Pancreas (tissue), 10 donors: Measurements from ENCODE around the gene SHC3. TPM values are rescaled to one million over a fixed set of nuclear protein-coding genes. Genes with fewer than 3 reads are reported as not detected.

Source experiments
- ATAC-seq, 4 donors: fragments of 200-7000 bp; cut with Tn5 transposase; one replicate each; pipeline versions ENCODE4 v1.8.0 to v1.9.1; 2020; ENCODE audit warnings: mild to moderate bottlenecking in 4 of 4, moderate library complexity in 4 of 4
- DNase-seq, 6 donors: peaks; one replicate each; pipeline ENCODE4 v3.0.0-alpha.2; 2020
- FAIRE-seq: peaks from 2 replicates; lab custom pipeline; 2012; peaks lifted over from hg19 to GRCh38; lab: Jason Lieb, UNC
- H3K27ac ChIP-seq, 4 donors: fragments of 200-600 bp; sonication (generic); 1 replicate in 3 of 4; 2 replicates in 1 of 4; pipeline versions ENCODE4 v1.5.0 to v1.8.0; 2020
- H3K27me3 ChIP-seq, 4 donors: fragments of 200-600 bp; one replicate each; pipeline ENCODE4 v1.8.0; 2021
- H3K36me3 ChIP-seq, 3 donors: fragments of 200-600 bp; sonication (generic) in 1 of 3; one replicate each; pipeline versions ENCODE4 v1.5.0 to v1.8.0; 2020 to 2021
- H3K4me1 ChIP-seq, 3 donors: fragments of 200-600 bp; one replicate each; pipeline ENCODE4 v1.8.0; 2021
- H3K4me3 ChIP-seq, 4 donors: fragments of 200-600 bp; sonication (generic) in 2 of 4; one replicate each; pipeline versions ENCODE4 v1.5.0 to v1.8.0; 2020 to 2021
- H3K9me3 ChIP-seq, 4 donors: fragments of 200-600 bp; one replicate each; pipeline ENCODE4 v1.8.0; 2021
- WGBS, 2 donors: extraction: QIAGEN DNeasy Blood & Tissue Kit; methylation state at CpG; one replicate each; pipeline ENCODE4 v1.1.7; 2013; 5-methylcytosine and 5-hydroxymethylcytosine counted together
- intact Hi-C, 3 donors: fragments of 100-400 bp; cut with DNase I; formaldehyde crosslinking; loops; one replicate each; pipeline versions ENCODE4 v1.11.1 to v1.14.2; 2022
- polyA plus RNA-seq, 2 donors: library from polyadenylated mRNA; stranded (reverse); fragments of 200-250 nt; gene quantifications; one replicate each; pipeline ENCODE4 v1.2.3, GENCODE V29; 2013
- total RNA-seq, 6 donors: library from RNA; stranded (reverse); fragmentation: NEBNext Ultra II Directional in 4 of 6; extraction: Animal tissue kit (Norgen Biotek cat#: 25700) in 4 of 6; gene quantifications; one replicate each; pipeline versions ENCODE4 v1.2.1 to v1.2.4, GENCODE V29; 2021 to 2023
- TF ChIP-seq, protein P1 (sequence below), 4 donors: fragments of 200-600 bp; sonication (generic) in 3 of 4; IDR thresholded peaks; one replicate each; pipeline versions ENCODE4 v1.5.0 to v1.8.0; 2021; ENCODE audit warnings: antibody characterized with exemption in 4 of 4
- donor health status: healthy with polysubstance abuse.
- donor health status: DM: no; HTN: no; CAD: no; lungs with moderate emphysema.
- donor health status: DM: no; HTN: no; CAD: no.
- donor health status: control.
- donor health status: control.
- donor health status: Bipolar disorder and iron deficiency.
- donor health status: DM: yes; HTN: yes; CAD: no.
- donor health status: DM: no; HTN: no; CAD: no.
- donor health status: DM: no; HTN: no; CAD: no.
- donor health status: DM: yes; HTN: yes; CAD: no.

SHC3 gene
- total and polyA plus RNA-seq, 8 donors = 0.19 to 6.3 (median 1.8) TPM

DNA sequence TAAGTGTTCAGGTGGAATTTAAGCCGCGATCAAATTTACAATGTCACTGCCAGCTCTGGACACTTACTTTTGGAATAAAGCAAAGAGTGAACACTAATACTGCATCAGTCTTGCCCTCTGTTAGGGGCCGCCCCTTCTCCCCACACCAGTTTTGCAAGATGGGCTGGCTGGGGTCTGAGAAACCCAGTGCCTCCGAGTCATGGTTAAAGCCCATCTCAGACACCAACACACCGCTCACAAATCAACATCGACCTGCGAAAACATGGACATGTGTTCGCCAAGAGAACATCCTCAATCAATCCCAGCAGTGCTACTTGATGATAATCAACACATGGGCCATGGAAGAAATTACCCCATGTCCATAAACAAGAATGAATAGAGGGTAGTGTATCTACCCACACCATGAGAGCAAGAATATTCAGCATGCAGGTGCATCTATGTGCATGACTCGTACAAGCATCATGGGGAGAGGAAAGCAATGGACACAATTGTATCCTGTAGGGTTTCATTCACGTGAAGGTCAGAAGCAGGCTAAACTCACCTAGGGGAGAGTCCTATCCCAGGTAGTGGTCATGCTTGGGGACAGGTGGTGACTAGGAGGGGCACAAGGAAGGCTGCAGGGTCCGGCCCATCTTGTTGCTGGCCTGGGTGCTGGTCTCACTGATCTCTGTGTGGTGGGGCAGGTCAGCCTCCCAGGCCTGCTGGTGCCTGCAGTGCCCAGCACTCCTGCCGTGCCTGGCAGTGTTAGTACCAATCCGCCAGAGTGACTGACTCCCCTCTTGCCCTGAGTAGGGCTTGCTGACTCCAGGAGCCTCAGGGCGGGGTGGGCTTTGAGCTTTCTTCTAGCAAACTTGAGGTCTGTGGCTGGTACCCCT lies 182.3 kb downstream of the SHC3 start:
- DNase-seq (no peak), ATAC-seq (no peak), FAIRE-seq (no peak)
- Histone ChIP-seq H3K27ac (no peak overlapping the region), H3K27me3 (no peaks in the 10 kb centered on the region), H3K4me1 (peaks cover 0 to 30% (median 8%) of the 10 kb centered on the region in 3 donors), H3K4me3 (no peak overlapping the region), H3K9me3 (no peaks in the 10 kb centered on the region), H3K36me3 (no peaks in the 10 kb centered on the region)
- TF ChIP-seq, protein P1, sequence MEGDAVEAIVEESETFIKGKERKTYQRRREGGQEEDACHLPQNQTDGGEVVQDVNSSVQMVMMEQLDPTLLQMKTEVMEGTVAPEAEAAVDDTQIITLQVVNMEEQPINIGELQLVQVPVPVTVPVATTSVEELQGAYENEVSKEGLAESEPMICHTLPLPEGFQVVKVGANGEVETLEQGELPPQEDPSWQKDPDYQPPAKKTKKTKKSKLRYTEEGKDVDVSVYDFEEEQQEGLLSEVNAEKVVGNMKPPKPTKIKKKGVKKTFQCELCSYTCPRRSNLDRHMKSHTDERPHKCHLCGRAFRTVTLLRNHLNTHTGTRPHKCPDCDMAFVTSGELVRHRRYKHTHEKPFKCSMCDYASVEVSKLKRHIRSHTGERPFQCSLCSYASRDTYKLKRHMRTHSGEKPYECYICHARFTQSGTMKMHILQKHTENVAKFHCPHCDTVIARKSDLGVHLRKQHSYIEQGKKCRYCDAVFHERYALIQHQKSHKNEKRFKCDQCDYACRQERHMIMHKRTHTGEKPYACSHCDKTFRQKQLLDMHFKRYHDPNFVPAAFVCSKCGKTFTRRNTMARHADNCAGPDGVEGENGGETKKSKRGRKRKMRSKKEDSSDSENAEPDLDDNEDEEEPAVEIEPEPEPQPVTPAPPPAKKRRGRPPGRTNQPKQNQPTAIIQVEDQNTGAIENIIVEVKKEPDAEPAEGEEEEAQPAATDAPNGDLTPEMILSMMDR (IDR thresholded peaks at IDR 0.05) = no peak
- 94 to 95% methylated on average over 14 of the region's 14 CpGs for WGBS, 2 donors
- intact Hi-C loops = loop anchor here in 1 of 3 donors (10.0 kb wide), 1 partner anchor 271 kb away; no protein-coding TSS in a partner anchor

DNA sequence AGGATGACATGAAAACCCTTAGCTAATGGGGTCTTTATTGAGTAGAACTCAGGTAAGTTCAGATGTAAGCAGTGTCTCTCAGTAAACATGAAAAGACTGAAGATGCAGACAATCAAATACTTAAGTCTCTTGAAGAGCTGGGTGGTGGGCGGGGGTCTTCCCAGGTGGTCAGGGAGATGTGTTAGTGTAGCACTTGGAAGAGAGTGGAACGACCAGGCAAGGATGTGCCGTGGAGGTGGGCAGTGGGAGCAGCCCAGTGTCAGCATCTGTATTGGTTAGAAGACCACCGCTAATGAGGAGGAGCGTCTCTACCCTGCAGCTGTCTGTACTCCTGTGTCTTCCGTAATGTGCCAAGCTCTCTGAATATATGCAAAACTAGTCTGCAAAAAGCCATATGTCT lies 183.0 kb downstream of the SHC3 start:
- 83 to 89% methylated on average over 6 of the region's 6 CpGs for WGBS, 2 donors
- intact Hi-C loops = loop anchor here in 1 of 3 donors (10.0 kb wide), 1 partner anchor 271 kb away; no protein-coding TSS in a partner anchor
- no peaks in the 10 kb centered on the region for H3K36me3 ChIP-seq
- TF ChIP-seq, protein P1 (IDR thresholded peaks at IDR 0.05) = no peak
- H3K9me3 ChIP-seq = no peaks in the 10 kb centered on the region
- FAIRE-seq = no peak
- H3K4me3 ChIP-seq = no peak overlapping the region
- peaks cover 0 to 30% (median 6%) of the 10 kb centered on the region in 3 donors for H3K4me1 ChIP-seq
- ATAC-seq = no peak
- H3K27me3 ChIP-seq = no peaks in the 10 kb centered on the region
- no peak overlapping the region for H3K27ac ChIP-seq
- DNase-seq = no peak

DNA sequence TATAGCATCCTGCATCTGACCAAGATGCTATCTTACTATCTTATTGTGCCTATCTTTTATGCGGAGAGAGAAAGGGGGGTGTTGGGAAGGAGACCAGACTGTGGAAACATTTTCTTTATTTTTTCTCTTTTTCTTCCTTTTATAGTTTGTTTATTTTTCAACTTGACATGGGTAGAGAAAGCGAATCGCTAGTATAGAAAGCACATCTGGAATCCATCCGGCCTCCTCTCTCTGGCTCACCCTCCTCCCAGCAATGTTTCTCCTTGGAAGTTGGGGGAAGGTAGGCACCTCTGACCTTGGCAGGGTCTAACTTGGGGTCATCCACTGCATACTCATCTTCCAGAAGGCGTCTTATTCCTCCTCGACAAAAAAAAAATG lies 183.4 kb downstream of the SHC3 start:
- no peaks in the 10 kb centered on the region for H3K9me3 ChIP-seq
- intact Hi-C loops = loop anchor here in 1 of 3 donors (10.0 kb wide), 1 partner anchor 270 kb away; no protein-coding TSS in a partner anchor
- no peak overlapping the region for H3K27ac ChIP-seq
- FAIRE-seq (no peak), DNase-seq (no peak), ATAC-seq (no peak)
- no peaks in the 10 kb centered on the region for H3K27me3 ChIP-seq
- H3K36me3 ChIP-seq = no peaks in the 10 kb centered on the region
- H3K4me1 ChIP-seq = peaks cover 0 to 30% (median 2%) of the 10 kb centered on the region in 3 donors
- no peak overlapping the region for H3K4me3 ChIP-seq
- WGBS, 2 donors = 87 to 92% methylated on average over 6 of the region's 6 CpGs
- TF ChIP-seq, protein P1 (IDR thresholded peaks at IDR 0.05) = no peak

DNA sequence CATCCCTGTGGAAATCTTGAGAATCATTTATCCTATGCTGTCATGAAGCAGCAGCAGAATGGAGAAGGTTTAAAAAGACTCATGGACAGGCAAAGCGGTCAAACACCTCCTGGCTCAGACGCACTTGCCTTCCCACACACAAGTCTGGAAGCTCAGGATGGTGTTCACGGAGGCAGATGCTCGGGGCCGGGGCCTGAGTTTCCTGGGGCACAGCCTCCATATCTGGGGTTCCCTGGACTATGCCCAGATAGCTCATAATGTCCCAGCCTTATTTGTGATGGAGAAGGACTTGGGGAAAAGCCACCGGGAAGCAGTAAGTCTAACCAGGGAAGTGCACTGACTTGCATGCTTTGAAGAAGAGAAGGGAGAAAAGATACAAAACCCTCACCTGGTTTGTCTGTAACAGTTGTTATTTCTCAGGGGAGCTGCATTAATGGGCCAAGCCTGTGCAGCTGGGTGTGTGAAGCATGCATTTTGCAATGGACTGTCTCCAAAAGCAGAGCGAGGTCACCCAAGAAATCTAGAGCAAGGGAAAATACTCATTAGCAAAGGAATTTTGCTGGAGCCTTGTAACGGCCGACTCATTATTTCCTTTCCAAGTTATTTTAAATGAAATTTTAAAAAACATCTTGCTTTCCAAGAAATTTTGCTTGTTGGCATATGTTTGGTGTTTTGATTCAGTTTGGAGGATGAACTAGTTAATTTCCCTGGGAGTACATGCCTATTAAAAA lies 184.0 kb downstream of the SHC3 start:
- H3K27me3 ChIP-seq = no peaks in the 10 kb centered on the region
- H3K36me3 ChIP-seq = no peaks in the 10 kb centered on the region
- no peak for FAIRE-seq
- no peak for ATAC-seq
- intact Hi-C loops = loop anchor here in 1 of 3 donors (10.0 kb wide), 1 partner anchor 270 kb away; no protein-coding TSS in a partner anchor
- no peaks in the 10 kb centered on the region for H3K9me3 ChIP-seq
- TF ChIP-seq, protein P1 (IDR thresholded peaks at IDR 0.05) = no peak
- H3K27ac ChIP-seq = no peak overlapping the region
- WGBS, 2 donors = 86 to 87% methylated on average over 9 of the region's 9 CpGs
- H3K4me3 ChIP-seq = no peak overlapping the region
- peaks cover 0 to 29% (median 0%) of the 10 kb centered on the region in 3 donors for H3K4me1 ChIP-seq
- DNase-seq = no peak
